ENCODE results near the gene MICAL1.

MICAL1 gene

DNA sequence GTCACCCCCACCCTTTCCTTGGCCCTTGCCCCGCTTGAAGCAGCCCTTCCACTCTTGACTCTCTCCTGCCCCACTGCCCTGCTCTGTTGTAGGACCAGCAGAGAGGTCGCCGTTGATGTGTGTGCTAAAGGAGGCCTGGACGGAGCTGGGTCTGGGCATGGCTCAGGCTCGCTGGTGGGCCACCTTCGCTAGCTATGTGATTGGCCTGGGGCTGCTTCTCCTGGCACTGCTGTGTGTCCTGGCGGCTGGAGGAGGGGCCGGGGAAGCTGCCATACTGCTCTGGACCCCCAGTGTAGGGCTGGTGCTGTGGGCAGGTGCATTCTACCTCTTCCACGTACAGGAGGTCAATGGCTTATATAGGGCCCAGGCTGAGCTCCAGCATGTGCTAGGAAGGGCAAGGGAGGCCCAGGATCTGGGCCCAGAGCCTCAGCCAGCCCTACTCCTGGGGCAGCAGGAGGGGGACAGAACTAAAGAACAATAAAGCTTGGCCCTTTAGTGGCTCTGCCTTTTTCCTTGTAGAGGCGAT lies 12.1 kb downstream of the MICAL1 start:
- Mint-ChIP-seq H3K36me3 (peaks cover 11% of the 10 kb centered on the region), H3K27me3 (no peaks in the 10 kb centered on the region), H3K9me3 (no peaks in the 10 kb centered on the region), H3K4me1 (peaks cover 42% of the 10 kb centered on the region), H3K4me3 (no peak overlapping the region), H3K27ac (peak overlapping the region; percentile 94)
- DNase-seq (ENCODE audit: low spot score in 2 of 2) = no peak
- ATAC-seq (ENCODE audit: low read depth) = no peak

DNA sequence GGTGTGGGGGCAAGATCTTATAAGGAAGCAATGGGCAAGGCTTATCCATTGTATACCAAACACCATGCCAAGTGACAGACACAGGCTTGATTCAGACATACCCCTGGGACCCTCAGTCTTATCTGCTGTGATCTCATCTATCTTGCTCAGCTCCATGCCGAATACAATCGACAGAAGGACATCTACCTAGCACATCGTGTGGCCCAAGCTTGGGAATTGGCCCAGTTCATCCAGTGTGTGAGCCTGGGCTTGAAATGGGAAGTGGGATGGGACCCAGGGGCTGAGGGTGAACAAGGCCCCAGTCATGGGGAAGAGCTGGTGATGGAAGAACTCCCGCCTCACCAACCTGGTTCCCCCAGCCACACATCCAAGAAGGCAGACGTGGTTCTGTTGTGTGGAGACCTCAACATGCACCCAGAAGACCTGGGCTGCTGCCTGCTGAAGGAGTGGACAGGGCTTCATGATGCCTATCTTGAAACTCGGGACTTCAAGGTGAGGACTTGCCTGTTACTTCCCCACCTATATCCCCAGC lies 13.1 kb downstream of the MICAL1 start:
- H3K9me3 Mint-ChIP-seq = no peaks in the 10 kb centered on the region
- peak overlapping the region; percentile 94 for H3K27ac Mint-ChIP-seq
- H3K4me3 Mint-ChIP-seq = no peak overlapping the region
- H3K27me3 Mint-ChIP-seq = no peaks in the 10 kb centered on the region
- no peak for ATAC-seq (ENCODE audit: low read depth)
- DNase-seq (ENCODE audit: low spot score in 2 of 2) = no peak
- peaks cover 32% of the 10 kb centered on the region for H3K4me1 Mint-ChIP-seq
- H3K36me3 Mint-ChIP-seq = peaks cover 11% of the 10 kb centered on the region

DNA sequence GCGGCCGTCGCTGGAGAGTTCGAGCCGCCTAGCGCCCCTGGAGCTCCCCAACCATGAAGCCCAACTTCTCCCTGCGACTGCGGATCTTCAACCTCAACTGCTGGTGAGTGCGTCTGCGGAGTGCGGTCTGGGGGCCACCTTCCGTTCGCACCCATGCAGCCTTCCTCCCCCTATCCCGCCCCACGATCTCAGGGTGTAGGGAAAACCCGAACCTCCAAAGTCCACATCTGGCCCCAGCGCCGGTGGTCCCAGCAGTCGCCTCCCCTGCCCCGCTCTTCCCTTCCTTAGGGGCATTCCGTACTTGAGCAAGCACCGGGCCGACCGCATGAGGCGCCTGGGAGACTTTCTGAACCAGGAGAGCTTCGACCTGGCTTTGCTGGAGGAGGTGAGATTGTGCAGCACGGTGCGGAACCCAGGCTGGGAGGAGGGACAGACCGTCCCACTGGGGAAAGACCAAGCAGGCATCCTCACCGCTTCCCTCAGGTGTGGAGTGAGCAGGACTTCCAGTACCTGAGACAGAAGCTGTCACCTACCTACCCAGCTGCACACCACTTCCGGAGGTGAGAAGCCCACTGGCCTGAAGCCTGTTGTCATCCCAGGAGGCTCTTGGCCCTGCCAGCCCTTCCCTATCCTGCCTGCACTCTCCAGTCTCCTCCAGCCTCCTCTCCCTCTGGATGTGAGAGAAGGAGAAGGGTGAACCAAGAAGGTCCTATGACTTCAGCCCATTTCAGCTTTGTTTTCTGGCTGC lies 14.3 kb downstream of the MICAL1 start:
- peaks cover 9% of the 10 kb centered on the region for H3K36me3 Mint-ChIP-seq
- DNase-seq (ENCODE audit: low spot score in 2 of 2) (peak in 1 of 2 donors; percentile 62), ATAC-seq (ENCODE audit: low read depth) (peak; percentile 50)
- H3K9me3 Mint-ChIP-seq = no peaks in the 10 kb centered on the region
- H3K4me1 Mint-ChIP-seq = peaks cover 29% of the 10 kb centered on the region
- peak overlapping the region; percentile 91 for H3K4me3 Mint-ChIP-seq
- no peaks in the 10 kb centered on the region for H3K27me3 Mint-ChIP-seq
- peak overlapping the region; percentile 94 for H3K27ac Mint-ChIP-seq

DNA sequence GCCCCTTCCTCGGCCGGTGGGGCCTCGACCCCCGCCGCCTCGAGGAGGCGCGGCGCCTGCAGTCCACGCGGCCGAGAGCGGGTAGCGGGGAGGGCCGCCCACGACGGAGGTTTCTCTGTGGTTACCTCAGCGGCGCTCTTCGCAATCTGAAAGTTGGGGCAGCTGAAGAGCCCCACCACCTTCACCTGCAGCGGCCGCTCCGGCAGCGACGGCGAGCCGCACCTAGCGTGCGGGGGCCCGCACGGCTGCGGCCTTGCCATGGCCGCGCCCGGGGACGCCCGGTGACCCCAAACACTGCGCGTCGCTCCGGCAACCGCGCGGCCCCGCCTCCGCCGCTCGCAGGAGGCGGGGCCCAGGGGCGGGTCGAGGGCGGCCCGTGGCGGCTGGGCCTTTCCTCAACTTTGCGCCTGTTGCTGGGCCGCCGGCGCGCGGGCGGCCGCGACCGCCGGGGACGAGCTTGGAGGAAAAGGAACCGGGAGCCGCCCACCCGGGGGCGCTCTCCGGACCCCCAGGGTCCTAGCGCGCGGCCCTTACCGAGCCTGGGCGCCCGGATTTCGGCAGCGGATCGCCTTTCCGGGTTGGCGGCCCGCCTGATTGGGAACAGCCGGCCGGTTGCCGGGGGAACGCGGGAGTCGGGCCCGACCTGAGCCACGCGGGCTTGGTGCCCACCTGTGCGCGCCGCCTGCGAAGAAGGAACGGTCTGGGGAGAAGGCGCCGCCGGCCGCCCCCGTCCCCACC lies 15.1 kb downstream of the MICAL1 start, which contains the start of the genes PPIL6 and SMPD2:
Gene PPIL6 (minus strand): TSS at position 298 of the 738 bp plus-strand sequence. CDS start 38 bp downstream, at position 260.
Gene SMPD2 (plus strand): TSS at position 394 of the 738 bp plus-strand sequence. CDS start 398 bp downstream, outside the sequence.
- Mint-ChIP-seq H3K9me3 (no peaks in the 10 kb centered on the region), H3K36me3 (peaks cover 6% of the 10 kb centered on the region), H3K4me1 (peaks cover 29% of the 10 kb centered on the region), H3K27me3 (no peaks in the 10 kb centered on the region), H3K4me3 (peak within 1 kb of the TSS; percentile 91), H3K27ac (peak within 1 kb of the TSS; percentile 94)
- peak; percentile 82 for ATAC-seq (ENCODE audit: low read depth)
- peak; percentile 81 to 82 for DNase-seq (ENCODE audit: low spot score in 2 of 2)

DNA sequence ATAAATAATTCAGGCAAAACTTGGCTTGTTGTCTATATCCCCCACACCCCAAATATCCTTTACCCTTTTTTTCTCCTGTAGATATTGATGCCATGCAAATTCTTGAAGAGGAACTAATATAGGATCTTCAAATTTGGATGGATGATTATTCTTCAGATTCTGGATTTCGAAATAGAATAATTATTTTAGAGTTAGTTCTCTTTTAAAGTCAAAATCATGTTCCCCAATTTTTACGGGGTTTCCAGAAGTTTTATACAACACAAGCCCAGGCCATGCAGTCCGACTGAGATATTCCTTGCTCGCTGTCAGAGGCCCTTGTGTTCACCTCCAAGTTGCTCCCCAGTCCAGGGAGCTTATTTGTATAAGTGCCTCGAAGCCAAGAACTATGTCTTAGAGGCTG lies 19.5 kb downstream of the MICAL1 start:
- Mint-ChIP-seq H3K27ac (no peak overlapping the region), H3K9me3 (no peaks in the 10 kb centered on the region), H3K36me3 (no peaks in the 10 kb centered on the region), H3K4me3 (no peak overlapping the region), H3K27me3 (peaks cover 3% of the 10 kb centered on the region), H3K4me1 (peaks cover 2% of the 10 kb centered on the region)
- no peak for ATAC-seq (ENCODE audit: low read depth)
- DNase-seq (ENCODE audit: low spot score in 2 of 2) = no peak

DNA sequence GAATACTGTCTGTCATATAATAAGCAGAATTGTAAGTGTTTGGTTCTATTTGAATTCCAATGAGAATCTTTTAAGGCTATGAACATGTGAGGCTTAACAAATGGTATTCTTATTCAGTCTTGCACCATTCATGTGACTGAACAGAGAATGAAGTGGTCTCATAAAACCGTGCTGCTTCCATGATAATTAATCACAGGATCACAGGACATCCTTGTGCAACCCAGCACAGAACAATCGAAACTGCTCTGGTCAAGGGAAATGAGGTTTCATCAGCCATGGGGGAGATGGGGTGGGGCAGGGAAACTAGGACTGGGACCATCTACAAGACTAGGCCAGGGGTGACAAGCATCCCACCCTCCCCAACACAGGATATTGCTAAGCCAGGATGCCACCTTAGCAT lies 21.1 kb downstream of the MICAL1 start:
- Mint-ChIP-seq H3K9me3 (no peaks in the 10 kb centered on the region), H3K27ac (no peak overlapping the region), H3K4me3 (no peak overlapping the region), H3K36me3 (no peaks in the 10 kb centered on the region), H3K4me1 (no peaks in the 10 kb centered on the region), H3K27me3 (peaks cover 3% of the 10 kb centered on the region)
- no peak for ATAC-seq (ENCODE audit: low read depth)
- DNase-seq (ENCODE audit: low spot score in 2 of 2) = no peak

DNA sequence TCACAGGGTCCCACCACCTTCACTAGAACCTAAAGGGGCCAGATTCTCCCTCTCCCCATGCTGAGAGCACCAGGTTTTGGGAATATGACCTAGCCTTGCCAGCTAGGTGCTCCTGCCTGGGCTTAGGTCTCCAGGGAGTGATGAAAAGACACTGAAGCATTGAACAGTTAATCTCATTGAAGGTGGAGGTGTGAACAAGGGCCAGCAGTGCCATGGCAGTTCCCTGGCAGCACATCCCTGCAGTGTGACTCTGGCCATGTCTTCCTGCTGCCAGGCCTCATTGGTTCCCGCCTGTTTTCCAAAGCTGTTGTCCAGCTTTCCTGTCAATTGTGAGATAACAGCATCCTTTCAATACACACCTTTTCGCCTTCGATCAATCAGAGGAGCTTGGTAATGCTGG lies 26.1 kb downstream of the MICAL1 start:
- Mint-ChIP-seq H3K4me3 (no peak overlapping the region), H3K4me1 (peaks cover 5% of the 10 kb centered on the region), H3K27me3 (peaks cover 5% of the 10 kb centered on the region), H3K27ac (no peak overlapping the region), H3K36me3 (no peaks in the 10 kb centered on the region), H3K9me3 (no peaks in the 10 kb centered on the region)
- ATAC-seq (ENCODE audit: low read depth) = no peak
- DNase-seq (ENCODE audit: low spot score in 2 of 2) = no peak

DNA sequence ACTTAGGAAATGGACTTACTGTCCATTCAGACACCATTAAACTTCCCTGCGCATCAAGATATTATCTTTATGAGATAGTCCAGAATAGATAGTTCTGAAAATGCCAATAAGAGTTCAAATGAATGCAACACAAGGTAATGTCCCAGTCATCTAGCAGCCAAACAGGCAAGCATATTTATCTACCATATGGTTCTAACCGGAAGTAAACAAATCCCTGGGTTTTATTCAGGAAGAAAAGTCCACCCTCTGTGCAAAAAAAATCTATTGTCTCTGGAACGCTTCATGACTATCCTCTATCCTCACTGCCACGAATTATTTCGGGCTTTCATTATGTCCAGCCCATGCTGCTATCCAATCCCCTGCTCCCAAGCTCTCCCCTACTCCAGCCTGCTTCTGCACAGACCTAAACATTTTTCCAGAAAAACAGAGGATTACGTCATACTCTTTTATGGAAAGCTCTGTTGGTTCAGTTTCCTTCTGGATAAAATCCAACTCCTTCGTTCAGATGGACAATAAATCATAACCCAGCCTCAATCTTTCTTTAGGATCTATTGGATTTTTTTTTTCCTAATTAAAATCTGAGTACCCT lies 26.6 kb downstream of the MICAL1 start:
- peaks cover 5% of the 10 kb centered on the region for H3K27me3 Mint-ChIP-seq
- DNase-seq (ENCODE audit: low spot score in 2 of 2) = no peak
- no peak overlapping the region for H3K27ac Mint-ChIP-seq
- H3K4me1 Mint-ChIP-seq = peaks cover 7% of the 10 kb centered on the region
- ATAC-seq (ENCODE audit: low read depth) = no peak
- no peaks in the 10 kb centered on the region for H3K9me3 Mint-ChIP-seq
- no peaks in the 10 kb centered on the region for H3K36me3 Mint-ChIP-seq
- no peak overlapping the region for H3K4me3 Mint-ChIP-seq

DNA sequence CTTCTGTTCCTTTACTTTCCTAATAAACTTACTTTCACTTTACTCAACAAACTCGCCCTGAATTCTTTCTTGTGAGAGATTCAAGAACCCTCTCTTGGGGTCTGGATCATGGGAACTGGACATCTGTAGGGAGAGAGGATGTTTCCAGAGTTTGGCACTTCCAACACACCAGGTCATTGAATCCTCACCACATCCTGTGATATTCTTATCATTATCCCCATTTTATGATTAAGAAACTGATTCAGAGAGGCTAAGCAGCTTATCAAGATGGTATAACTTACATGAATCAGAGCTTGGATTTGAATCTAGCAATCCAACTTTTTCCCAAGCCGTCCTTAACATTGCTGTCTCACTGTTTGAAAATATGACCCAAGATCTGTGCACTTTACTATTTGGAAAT lies 30.6 kb downstream of the MICAL1 start:
- Mint-ChIP-seq H3K4me1 (peaks cover 12% of the 10 kb centered on the region), H3K9me3 (no peaks in the 10 kb centered on the region), H3K27ac (no peak overlapping the region), H3K27me3 (peaks cover 2% of the 10 kb centered on the region), H3K36me3 (no peaks in the 10 kb centered on the region), H3K4me3 (no peak overlapping the region)
- ATAC-seq (ENCODE audit: low read depth) (no peak), DNase-seq (ENCODE audit: low spot score in 2 of 2) (no peak)

DNA sequence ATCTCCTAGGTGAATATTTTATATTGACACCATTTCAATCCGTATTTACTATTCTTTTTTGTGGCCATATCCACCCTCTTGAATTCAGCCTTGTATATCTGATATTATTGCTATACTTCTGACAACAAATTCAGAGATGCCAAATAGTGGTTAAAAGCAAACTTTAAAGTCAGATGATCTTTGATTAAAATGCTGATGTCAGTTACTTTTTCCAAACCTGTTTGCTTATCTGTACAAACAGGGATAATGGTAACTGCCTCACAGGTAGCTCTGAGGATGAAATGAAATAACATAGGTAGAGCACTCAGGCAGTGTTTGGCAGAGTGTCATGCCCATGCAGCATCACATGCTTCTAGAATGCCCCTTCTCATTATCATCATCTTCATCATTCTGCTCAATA lies 34.4 kb downstream of the MICAL1 start:
- no peak for DNase-seq (ENCODE audit: low spot score in 2 of 2)
- ATAC-seq (ENCODE audit: low read depth) = no peak
- Mint-ChIP-seq H3K4me3 (no peak overlapping the region), H3K9me3 (no peaks in the 10 kb centered on the region), H3K27me3 (no peaks in the 10 kb centered on the region), H3K4me1 (peaks cover 12% of the 10 kb centered on the region), H3K36me3 (no peaks in the 10 kb centered on the region), H3K27ac (no peak overlapping the region)

DNA sequence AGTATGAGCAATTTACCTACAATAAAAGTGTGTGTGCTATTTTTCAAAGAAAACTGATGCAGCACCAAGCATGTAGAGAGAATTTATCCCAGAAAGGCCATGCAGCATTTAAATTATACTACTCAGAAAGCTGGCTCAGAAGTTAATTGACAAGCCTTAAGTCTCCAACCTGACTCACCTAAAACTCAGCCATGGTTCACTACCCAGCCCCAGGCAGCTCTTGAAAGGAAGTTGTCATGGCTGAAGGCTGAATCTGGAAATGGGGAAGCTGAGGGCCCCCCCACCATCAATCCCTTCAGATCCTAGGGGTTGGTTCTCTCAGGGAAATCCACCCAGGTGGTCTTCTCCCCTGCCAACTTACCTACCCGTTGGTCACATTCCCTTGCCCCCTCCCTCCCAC lies 34.8 kb downstream of the MICAL1 start:
- no peak for DNase-seq (ENCODE audit: low spot score in 2 of 2)
- Mint-ChIP-seq H3K9me3 (no peaks in the 10 kb centered on the region), H3K4me3 (no peak overlapping the region), H3K27ac (no peak overlapping the region), H3K27me3 (no peaks in the 10 kb centered on the region), H3K36me3 (no peaks in the 10 kb centered on the region), H3K4me1 (peaks cover 12% of the 10 kb centered on the region)
- peak; percentile 60 for ATAC-seq (ENCODE audit: low read depth)

DNA sequence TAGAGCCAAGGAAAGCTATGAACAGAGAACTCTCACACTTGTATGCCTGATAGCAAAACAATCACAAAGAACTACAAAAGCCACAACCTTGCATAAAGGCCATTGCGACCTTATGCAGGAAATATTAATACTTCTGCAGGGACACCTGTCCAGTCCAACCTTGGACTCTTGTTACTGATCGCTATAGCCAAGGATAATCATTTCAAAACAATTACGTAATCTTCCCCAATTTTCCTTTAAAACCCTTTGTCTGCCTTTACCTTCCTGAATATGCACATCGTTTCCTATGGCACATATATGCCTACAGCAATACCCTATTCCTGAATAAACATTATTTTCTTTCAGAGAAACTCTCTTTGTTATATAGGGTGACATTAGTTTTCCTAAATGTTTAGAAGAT lies 37.9 kb downstream of the MICAL1 start:
- Mint-ChIP-seq H3K27ac (no peak overlapping the region), H3K36me3 (no peaks in the 10 kb centered on the region), H3K27me3 (no peaks in the 10 kb centered on the region), H3K9me3 (peaks cover 2% of the 10 kb centered on the region), H3K4me3 (no peak overlapping the region), H3K4me1 (peaks cover 3% of the 10 kb centered on the region)
- no peak for ATAC-seq (ENCODE audit: low read depth)
- DNase-seq (ENCODE audit: low spot score in 2 of 2) = no peak

DNA sequence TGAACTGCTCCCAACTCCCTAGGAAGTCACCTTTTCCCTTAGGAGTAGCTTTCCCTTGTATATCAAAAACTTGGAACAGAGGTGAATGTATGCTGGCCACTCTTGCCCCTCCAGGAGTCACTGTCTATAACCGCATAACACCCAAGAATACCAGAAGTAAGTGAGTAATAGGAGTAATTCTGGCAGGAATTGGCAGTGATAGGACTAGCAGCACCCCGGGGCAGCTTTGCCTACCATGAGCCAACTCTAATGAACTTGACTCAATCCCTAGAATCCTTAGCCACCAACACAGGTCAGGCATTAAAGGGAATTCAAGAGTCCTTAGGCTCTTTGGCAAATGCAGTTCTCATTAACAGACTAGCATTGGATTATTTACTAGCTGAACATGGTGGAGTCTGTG lies 44.5 kb downstream of the MICAL1 start:
- H3K4me1 Mint-ChIP-seq = no peaks in the 10 kb centered on the region
- H3K9me3 Mint-ChIP-seq = peaks cover 2% of the 10 kb centered on the region
- H3K27ac Mint-ChIP-seq = no peak overlapping the region
- DNase-seq (ENCODE audit: low spot score in 2 of 2) (no peak), ATAC-seq (ENCODE audit: low read depth) (no peak)
- peaks cover 2% of the 10 kb centered on the region for H3K36me3 Mint-ChIP-seq
- no peak overlapping the region for H3K4me3 Mint-ChIP-seq
- H3K27me3 Mint-ChIP-seq = peaks cover 7% of the 10 kb centered on the region

DNA sequence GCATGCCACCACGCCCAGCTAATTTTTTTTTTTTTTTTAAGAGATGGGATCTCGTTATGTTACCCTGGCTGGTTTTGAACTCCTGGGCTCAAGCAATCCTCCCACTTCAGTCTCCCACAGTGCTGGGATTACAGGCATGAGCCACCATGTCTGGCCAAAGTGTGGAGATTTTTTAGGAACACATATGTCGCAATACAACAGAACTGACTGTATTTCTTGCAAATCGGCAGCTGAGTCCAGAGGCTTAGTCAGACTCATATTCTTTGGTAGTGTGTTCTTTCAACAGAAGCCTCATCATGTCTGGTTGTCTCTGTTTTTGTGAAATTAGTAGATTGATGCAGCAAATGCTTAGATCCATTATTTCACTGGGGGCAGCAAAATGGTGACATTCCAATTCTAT lies 49.4 kb downstream of the MICAL1 start:
- no peaks in the 10 kb centered on the region for H3K4me1 Mint-ChIP-seq
- H3K36me3 Mint-ChIP-seq = peaks cover 2% of the 10 kb centered on the region
- no peaks in the 10 kb centered on the region for H3K9me3 Mint-ChIP-seq
- ATAC-seq (ENCODE audit: low read depth) = no peak
- no peak for DNase-seq (ENCODE audit: low spot score in 2 of 2)
- H3K27me3 Mint-ChIP-seq = peaks cover 7% of the 10 kb centered on the region
- H3K27ac Mint-ChIP-seq = no peak overlapping the region
- no peak overlapping the region for H3K4me3 Mint-ChIP-seq
